SK-N-SH (cell line): Measurements from ENCODE around the gene MGAT5B. TPM values are rescaled to one million over a fixed set of nuclear protein-coding genes. Genes with fewer than 3 reads are reported as not detected.

Experiments
- CTCF ChIA-PET: fragments of 300-600, 350-600 bp; formaldehyde crosslinking; extraction: SDS; loops from one replicate; lab custom pipeline; 2021; lab: Yijun Ruan, JAX
- POLR2A ChIA-PET: fragments of 350-600 bp; sonication (Branson Sonifier 250); formaldehyde crosslinking; extraction: SDS; loops from one replicate; lab custom pipeline; 2020; ENCODE audit warnings: antibody characterized with exemption, inconsistent platforms; lab: Yijun Ruan, JAX
- DNase-seq: peaks from one replicate; pipeline ENCODE4 v3.0.0; 2012
- H2AFZ ChIP-seq: fragments of 200-600 bp; sonication (generic); 2 replicates; pipeline ENCODE4 v1.8.1; 2016; ENCODE audit warnings: antibody characterized with exemption, mild to moderate bottlenecking, low read depth
- H3F3A ChIP-seq: fragments of 200-600 bp; sonication (generic); replicated peaks from 2 replicates; pipeline ENCODE3; 2016; ENCODE audit warnings: antibody characterized with exemption, mild to moderate bottlenecking; ENCODE audit not compliant: insufficient read depth
- H3K27ac ChIP-seq, 2 experiments: fragments of 200-500 bp in 1 of 2; fragments of 200-600 bp in 1 of 2; sonication (Bioruptor generic) in 1 of 2; sonication (generic), shearing (Covaris generic) in 1 of 2; 2 replicates each; pipeline versions ENCODE4 v1.5.1 to v1.6.1; 2014 to 2016; ENCODE audit warnings: low read depth in 2 of 2, inconsistent platforms in 1 of 2, low read length in 1 of 2, mild to moderate bottlenecking in 1 of 2, mixed read lengths in 1 of 2
- H3K27me3 ChIP-seq: fragments of 200-600 bp; sonication (generic), shearing (Covaris generic); 2 replicates; pipeline ENCODE4 v1.6.1; 2016; ENCODE audit warnings: mixed run types; ENCODE audit not compliant: insufficient read depth
- H3K36me3 ChIP-seq, 2 experiments: fragments of 200-500 bp in 1 of 2; fragments of 200-600 bp in 1 of 2; sonication (Bioruptor generic) in 1 of 2; sonication (generic) in 1 of 2; replicated peaks in 1 of 2; 2 replicates each; pipeline versions ENCODE3 to v1.5.1; 2014 to 2016; ENCODE audit warnings: low read length in 1 of 2, mild to moderate bottlenecking in 1 of 2; ENCODE audit not compliant: insufficient read depth in 2 of 2, control insufficient read depth in 1 of 2
- H3K4me1 ChIP-seq, 2 experiments: fragments of 200-500 bp in 1 of 2; fragments of 200-600 bp in 1 of 2; sonication (Bioruptor generic) in 1 of 2; sonication (generic), shearing (Covaris generic) in 1 of 2; 2 replicates each; pipeline versions ENCODE4 v1.5.1 to v1.6.1; 2014 to 2016; ENCODE audit warnings: low read depth in 1 of 2, low read length in 1 of 2, mixed run types in 1 of 2; ENCODE audit not compliant: insufficient read depth in 2 of 2, control insufficient read depth in 1 of 2
- H3K4me2 ChIP-seq: fragments of 200-600 bp; sonication (generic), shearing (Covaris generic); 2 replicates; pipeline ENCODE4 v1.6.1; 2017; ENCODE audit warnings: mixed run types
- H3K4me3 ChIP-seq, 2 experiments: fragments of 200-500 bp in 1 of 2; fragments of 200-600 bp in 1 of 2; sonication (Bioruptor generic) in 1 of 2; sonication (generic), shearing (Covaris generic) in 1 of 2; 2 replicates each; pipeline versions ENCODE4 v1.5.1 to v1.8.1; 2014 to 2016; ENCODE audit warnings: low read depth in 2 of 2, inconsistent platforms in 1 of 2, low read length in 1 of 2, mild to moderate bottlenecking in 1 of 2, mixed read lengths in 1 of 2, moderate library complexity in 1 of 2
- H3K79me2 ChIP-seq: fragments of 200-600 bp; sonication (generic); 2 replicates; pipeline ENCODE4 v1.8.1; 2017; ENCODE audit warnings: mild to moderate bottlenecking; ENCODE audit not compliant: insufficient read depth
- H3K9ac ChIP-seq: fragments of 200-600 bp; sonication (generic); 2 replicates; pipeline ENCODE4 v1.6.1; 2017; ENCODE audit warnings: mixed run types
- H3K9me2 ChIP-seq: fragments of 200-600 bp; sonication (generic); 2 replicates; pipeline ENCODE4 v1.6.1; 2017; ENCODE audit warnings: mixed run types
- H3K9me3 ChIP-seq: fragments of 200-600 bp; sonication (generic); 2 replicates; pipeline ENCODE4 v1.6.1; 2017; ENCODE audit warnings: mixed run types, mild to moderate bottlenecking, moderate library complexity
- H4K20me1 ChIP-seq: fragments of 200-600 bp; sonication (generic); 2 replicates; pipeline ENCODE4 v1.6.1; 2017; ENCODE audit warnings: mild to moderate bottlenecking, mixed run types; ENCODE audit not compliant: insufficient read depth
- CHD2 ChIP-seq: fragments of 150-350 bp; IDR thresholded peaks from 2 replicates; pipeline ENCODE4 v1.6.1; 2018; ENCODE audit warnings: low read length; ENCODE audit not compliant: partially characterized antibody
- ELF1 ChIP-seq: IDR thresholded peaks from 2 replicates; pipeline ENCODE4 v1.4.0; 2012
- EP300 ChIP-seq, 2 experiments: IDR thresholded peaks; 2 replicates each; pipeline versions ENCODE4 v1.4.0 to v1.6.1; 2012; ENCODE audit warnings: borderline replicate concordance in 1 of 2, low read depth in 1 of 2, low read length in 1 of 2
- FOXJ3 ChIP-seq: sonication (generic); formaldehyde crosslinking; IDR thresholded peaks from 2 replicates; pipeline ENCODE4 v1.5.1; 2020; ENCODE audit warnings: mild to moderate bottlenecking, missing genetic modification reagents
- JUND ChIP-seq: IDR thresholded peaks from 2 replicates; pipeline ENCODE4 v1.4.0; 2012
- MXI1 ChIP-seq: IDR thresholded peaks from 2 replicates; pipeline ENCODE4 v1.6.1; 2012; ENCODE audit warnings: mild to moderate bottlenecking, low read depth, low read length, improper control_type of control experiment
- RCOR1 ChIP-seq: fragments of 150-350 bp; IDR thresholded peaks from 2 replicates; pipeline ENCODE4 v1.6.1; 2017; ENCODE audit warnings: antibody characterized with exemption, low read length
- RXRA ChIP-seq: IDR thresholded peaks from 2 replicates; pipeline ENCODE4 v1.4.0; 2012; ENCODE audit warnings: low read depth, mild to moderate bottlenecking, borderline replicate concordance
- SMC3 ChIP-seq: IDR thresholded peaks from 2 replicates; pipeline ENCODE4 v1.6.1; 2012; ENCODE audit warnings: low read depth, low read length, improper control_type of control experiment
- TCF12 ChIP-seq: IDR thresholded peaks from 2 replicates; pipeline ENCODE4 v1.4.0; 2012
- TEAD4 ChIP-seq: IDR thresholded peaks from 2 replicates; pipeline ENCODE4 v1.4.0; 2012; ENCODE audit warnings: mild to moderate bottlenecking, borderline replicate concordance; ENCODE audit not compliant: insufficient read depth
- WGBS: methylation state at CpG from one replicate; pipeline ENCODE4 v1.1.6; 2017; ENCODE audit warnings: low lambda C conversion rate; 5-methylcytosine and 5-hydroxymethylcytosine counted together
- polyA plus RNA-seq, 3 experiments: library from polyadenylated mRNA; depleted of rRNA; stranded (reverse); fragments of >200 nt; gene quantifications; 2 replicates each; pipeline ENCODE4 v1.2.3, GENCODE V29; 2012
- TF ChIP-seq, protein P1 (sequence below): IDR thresholded peaks from 2 replicates; pipeline ENCODE4 v1.4.0; 2012; ENCODE audit warnings: low read depth, borderline replicate concordance
- TF ChIP-seq, protein P2 (sequence below): fragments of 150-350 bp; IDR thresholded peaks from 2 replicates; pipeline ENCODE4 v1.6.1; 2016; ENCODE audit warnings: mild to moderate bottlenecking, low read depth, low read length
- TF ChIP-seq, protein P3 (sequence below): fragments of 150-350 bp; IDR thresholded peaks from 2 replicates; pipeline ENCODE4 v1.6.1; 2017; ENCODE audit warnings: antibody characterized with exemption, low read length, low read depth, borderline replicate concordance

Gene MGAT5B
- polyA plus RNA-seq, 1 of the 3 experiments (the other 2 are of a cell fraction): 13.8 TPM

DNA sequence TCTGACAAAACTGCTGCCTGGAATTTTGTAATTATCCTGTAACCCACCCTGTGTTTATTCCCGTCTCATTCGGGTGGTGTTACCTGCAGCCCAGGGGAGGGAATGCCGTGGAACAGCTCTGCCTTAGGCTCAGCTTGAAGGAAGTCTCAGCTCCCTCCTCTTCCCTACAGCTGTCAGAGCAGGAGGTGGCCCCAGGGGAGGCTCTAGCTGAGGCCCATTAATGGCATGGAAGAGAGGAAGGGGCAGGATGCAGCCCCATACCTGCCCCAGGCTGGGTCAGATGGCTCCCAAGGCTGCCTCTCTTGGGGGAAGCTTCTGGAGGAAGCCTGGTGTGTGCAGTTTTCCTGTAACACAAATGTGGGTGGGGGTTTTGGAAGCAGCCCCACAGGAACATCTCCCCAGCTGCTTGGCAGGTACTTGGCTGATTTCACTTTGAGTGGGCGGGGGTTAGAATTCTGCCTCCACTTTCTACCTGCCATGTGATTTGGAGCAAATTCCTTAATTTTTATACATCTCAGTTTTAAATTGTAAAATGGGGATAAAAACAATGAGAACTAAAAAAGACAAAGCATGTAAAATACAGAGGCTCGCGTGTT is 103.9 kb downstream of the MGAT5B start:
- Histone ChIP-seq H3K9me2 (no peaks in the 10 kb centered on the region), H3F3A (no peaks in the 10 kb centered on the region), H3K36me3 (no peaks in the 10 kb centered on the region), H3K79me2 (no peaks in the 10 kb centered on the region), H3K4me3 (no peak overlapping the region), H2AFZ (no peak overlapping the region), H3K4me1 (peaks cover 3 to 20% of the 10 kb centered on the region in 2 experiments; a peak in 1 of 4 replicates), H3K9me3 (no peaks in the 10 kb centered on the region), H4K20me1 (no peaks in the 10 kb centered on the region), H3K9ac (no peak overlapping the region), H3K27me3 (peaks cover 30% of the 10 kb centered on the region; the same call in 1 of the 2 replicates), H3K27ac (no peak overlapping the region), H3K4me2 (no peak overlapping the region)
- no peak for TF ChIP-seq MXI1
- no peak for TF ChIP-seq FOXJ3 (CRISPR knock-in tag)
- no peak for TF ChIP-seq RCOR1
- TF ChIP-seq CHD2: no peak
- TF ChIP-seq, protein P1, sequence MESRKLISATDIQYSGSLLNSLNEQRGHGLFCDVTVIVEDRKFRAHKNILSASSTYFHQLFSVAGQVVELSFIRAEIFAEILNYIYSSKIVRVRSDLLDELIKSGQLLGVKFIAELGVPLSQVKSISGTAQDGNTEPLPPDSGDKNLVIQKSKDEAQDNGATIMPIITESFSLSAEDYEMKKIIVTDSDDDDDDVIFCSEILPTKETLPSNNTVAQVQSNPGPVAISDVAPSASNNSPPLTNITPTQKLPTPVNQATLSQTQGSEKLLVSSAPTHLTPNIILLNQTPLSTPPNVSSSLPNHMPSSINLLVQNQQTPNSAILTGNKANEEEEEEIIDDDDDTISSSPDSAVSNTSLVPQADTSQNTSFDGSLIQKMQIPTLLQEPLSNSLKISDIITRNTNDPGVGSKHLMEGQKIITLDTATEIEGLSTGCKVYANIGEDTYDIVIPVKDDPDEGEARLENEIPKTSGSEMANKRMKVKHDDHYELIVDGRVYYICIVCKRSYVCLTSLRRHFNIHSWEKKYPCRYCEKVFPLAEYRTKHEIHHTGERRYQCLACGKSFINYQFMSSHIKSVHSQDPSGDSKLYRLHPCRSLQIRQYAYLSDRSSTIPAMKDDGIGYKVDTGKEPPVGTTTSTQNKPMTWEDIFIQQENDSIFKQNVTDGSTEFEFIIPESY: no peak
- TF ChIP-seq EP300 (IDR thresholded peaks at IDR 0.05; ENCODE audit: borderline replicate concordance in 1 of 2, low read depth in 1 of 2, low read length in 1 of 2): no peak
- TF ChIP-seq SMC3: no peak
- TF ChIP-seq, protein P2, sequence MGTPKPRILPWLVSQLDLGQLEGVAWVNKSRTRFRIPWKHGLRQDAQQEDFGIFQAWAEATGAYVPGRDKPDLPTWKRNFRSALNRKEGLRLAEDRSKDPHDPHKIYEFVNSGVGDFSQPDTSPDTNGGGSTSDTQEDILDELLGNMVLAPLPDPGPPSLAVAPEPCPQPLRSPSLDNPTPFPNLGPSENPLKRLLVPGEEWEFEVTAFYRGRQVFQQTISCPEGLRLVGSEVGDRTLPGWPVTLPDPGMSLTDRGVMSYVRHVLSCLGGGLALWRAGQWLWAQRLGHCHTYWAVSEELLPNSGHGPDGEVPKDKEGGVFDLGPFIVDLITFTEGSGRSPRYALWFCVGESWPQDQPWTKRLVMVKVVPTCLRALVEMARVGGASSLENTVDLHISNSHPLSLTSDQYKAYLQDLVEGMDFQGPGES: no peak
- TF ChIP-seq ELF1: no peak
- no peak for TF ChIP-seq JUND
- no peak for TF ChIP-seq TEAD4
- TF ChIP-seq RXRA: no peak
- TF ChIP-seq, protein P3, sequence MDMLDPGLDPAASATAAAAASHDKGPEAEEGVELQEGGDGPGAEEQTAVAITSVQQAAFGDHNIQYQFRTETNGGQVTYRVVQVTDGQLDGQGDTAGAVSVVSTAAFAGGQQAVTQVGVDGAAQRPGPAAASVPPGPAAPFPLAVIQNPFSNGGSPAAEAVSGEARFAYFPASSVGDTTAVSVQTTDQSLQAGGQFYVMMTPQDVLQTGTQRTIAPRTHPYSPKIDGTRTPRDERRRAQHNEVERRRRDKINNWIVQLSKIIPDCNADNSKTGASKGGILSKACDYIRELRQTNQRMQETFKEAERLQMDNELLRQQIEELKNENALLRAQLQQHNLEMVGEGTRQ: no peak
- no peak for TF ChIP-seq TCF12
- ChIA-PET POLR2A (no interaction called here), CTCF (interaction anchor here (0.9 to 3.3 kb wide), 3 partner anchors 85 to 104 kb away, joined by 3 to 17 read pairs (median 4); partner anchors contain the start of gene MGAT5B)
- DNase-seq: no peak
- WGBS: 81% methylated on average over 6 of the region's 6 CpGs
